Transverse colon (tissue), 4 donors: ENCODE data around the gene C9orf85.

Experiments used
- CTCF ChIP-seq, 5 experiments: fragments of 200-600 bp in 3 of 5; fragments of 450-650 bp in 2 of 5; sonication (generic) in 3 of 5; IDR thresholded peaks; 1 replicate in 2 of 5; 2 replicates in 3 of 5; pipeline ENCODE4 v1.5.1; 2016 to 2017; ENCODE audit warnings: antibody characterized with exemption in 5 of 5, inconsistent platforms in 3 of 5, mild to moderate bottlenecking in 2 of 5, moderate library complexity in 1 of 5
- EP300 ChIP-seq: sonication (generic); formaldehyde crosslinking; IDR thresholded peaks from one replicate; pipeline ENCODE4 v1.6.1; 2017; ENCODE audit warnings: antibody characterized with exemption, low read depth
- POLR2A ChIP-seq: fragments of 450-650 bp; IDR thresholded peaks from one replicate; pipeline ENCODE4 v1.6.1; 2016; ENCODE audit warnings: antibody characterized with exemption, mild to moderate bottlenecking, moderate library complexity
- POLR2AphosphoS5 ChIP-seq, 3 donors: sonication (generic); formaldehyde crosslinking; IDR thresholded peaks; one replicate each; pipeline ENCODE4 v1.6.1; 2016; ENCODE audit warnings: antibody characterized with exemption in 3 of 3

GRCh38 chr9:71895117-71895516 is 16.3 kb upstream of the C9orf85 start:
- TF ChIP-seq CTCF (IDR thresholded peaks at IDR 0.05) (no peak), POLR2AphosphoS5 (IDR thresholded peaks at IDR 0.05) (no peak), POLR2A (no peak), EP300 (no peak)
